Liver (tissue), 9 donors: ENCODE measurements around the gene SYT15B. TPM values are rescaled to one million over a fixed set of nuclear protein-coding genes. Genes with fewer than 3 reads are reported as not detected.
"Not testable (repeated sequence)": the region's sequence is repeated elsewhere in the genome, so short reads cannot be mapped to it uniquely, and the experiment has no call there.

ENCODE experiments used
- DNase-seq: peaks from one replicate; pipeline ENCODE4 v3.0.0-alpha.2; 2017; ENCODE audit warnings: low spot score
- H3K27ac ChIP-seq, 2 donors: one replicate each; pipeline ENCODE4 v1.7.0; 2013; ENCODE audit warnings: inconsistent platforms in 2 of 2, low read length in 2 of 2, control low read depth in 1 of 2, low read depth in 1 of 2, mild to moderate bottlenecking in 1 of 2
- H3K27me3 ChIP-seq, 4 donors: one replicate each; pipeline versions ENCODE4 v1.6.1 to v1.7.0; 2013; ENCODE audit warnings: low read length in 3 of 4, inconsistent platforms in 1 of 4, mild to moderate bottlenecking in 1 of 4, moderate library complexity in 1 of 4; ENCODE audit not compliant: control insufficient read depth in 4 of 4, insufficient read depth in 4 of 4
- H3K36me3 ChIP-seq, 4 donors: one replicate each; pipeline versions ENCODE4 v1.6.1 to v1.7.0; 2013; ENCODE audit warnings: low read length in 3 of 4, mild to moderate bottlenecking in 3 of 4, low read depth in 1 of 4, moderate library complexity in 1 of 4; ENCODE audit not compliant: control insufficient read depth in 4 of 4, insufficient read depth in 3 of 4
- H3K4me1 ChIP-seq, 4 donors: one replicate each; pipeline versions ENCODE4 v1.6.1 to v1.7.0; 2013; ENCODE audit warnings: low read length in 3 of 4, mild to moderate bottlenecking in 3 of 4, moderate library complexity in 1 of 4; ENCODE audit not compliant: control insufficient read depth in 4 of 4, insufficient read depth in 4 of 4
- H3K4me3 ChIP-seq, 3 donors: one replicate each; pipeline versions ENCODE4 v1.6.1 to v1.7.0; 2013; ENCODE audit warnings: low read length in 3 of 3, control low read depth in 1 of 3, low read depth in 1 of 3, mild to moderate bottlenecking in 1 of 3
- H3K9ac ChIP-seq, 2 donors: one replicate each; pipeline ENCODE4 v1.7.0; 2013; ENCODE audit warnings: low read length in 2 of 2, mild to moderate bottlenecking in 2 of 2, moderate library complexity in 2 of 2, control low read depth in 1 of 2, low read depth in 1 of 2
- H3K9me3 ChIP-seq, 4 donors: one replicate each; pipeline versions ENCODE4 v1.6.1 to v1.7.0; 2013; ENCODE audit warnings: low read length in 3 of 4; ENCODE audit not compliant: control insufficient read depth in 4 of 4
- WGBS: extraction: QIAGEN DNeasy Blood & Tissue Kit; methylation state at CpG from one replicate; pipeline ENCODE4 v1.1.7; 2013; 5-methylcytosine and 5-hydroxymethylcytosine counted together
- polyA plus RNA-seq, 2 donors: library from polyadenylated mRNA; stranded (reverse) in 1 of 2; unstranded in 1 of 2; fragments of 200-250 nt in 1 of 2; fragments of >200 nt in 1 of 2; fragmentation: Nextera tagmentation in 1 of 2; extraction: Ambion mirVana in 1 of 2; gene quantifications; one replicate each; pipeline versions ENCODE4 v1.2.1 to v1.2.3, GENCODE V29; 2013 to 2015
- total RNA-seq, 2 donors: library from RNA; depleted of rRNA; stranded (reverse); fragments of >200 nt; gene quantifications; one replicate each; pipeline ENCODE4 v1.2.3, GENCODE V29; 2014
- donor health status: healthy.
- donor health status: healthy.
- donor health status: healthy.
- donor health status: healthy.
- donor health status: healthy.

Gene SYT15B
- total and polyA plus RNA-seq, 4 donors: 0.14 to 2.8 (median 0.41) TPM

GRCh38 chr10:47724119-47724518 is 39.3 kb downstream of the SYT15B start:
- DNase-seq, H3K36me3 ChIP-seq, H3K4me3 ChIP-seq, H3K4me1 ChIP-seq, H3K27ac ChIP-seq, H3K27me3 ChIP-seq, H3K9me3 ChIP-seq, H3K9ac ChIP-seq: not testable (repeated sequence)
- WGBS: 75% methylated on average over 5 of the region's 6 CpGs

- H3K9ac ChIP-seq, DNase-seq, H3K4me1 ChIP-seq, H3K27ac ChIP-seq, H3K36me3 ChIP-seq, H3K27me3 ChIP-seq, H3K9me3 ChIP-seq, H3K4me3 ChIP-seq: not testable (repeated sequence)
- 86% methylated on average over 2 of the region's 3 CpGs for WGBS
These were observed 40.0 kb downstream of the SYT15B start for GRCh38 chr10:47723362-47723761.

- H3K27me3 ChIP-seq, H3K27ac ChIP-seq, H3K9me3 ChIP-seq, DNase-seq, H3K4me1 ChIP-seq, H3K4me3 ChIP-seq, H3K9ac ChIP-seq, H3K36me3 ChIP-seq: not testable (repeated sequence)
- WGBS: 36% methylated on average over 4 of the region's 8 CpGs
These were observed 46.2 kb downstream of the SYT15B start for GRCh38 chr10:47717011-47717769.

Other genes with a start within 250 kb of the SYT15B start
- 10 to 100 TPM in 1 of 2 donors, 1 to 10 TPM in 1; 1.0 to 10.8 TPM for gene AGAP9, start 240.0 kb downstream of the SYT15B start, total RNA-seq
- gene AGAP9, start 240.0 kb downstream of the SYT15B start, polyA plus RNA-seq: 1 to 10 TPM; 3.2 to 3.3 TPM
- not detected for gene NPY4R2, start 155.1 kb upstream of the SYT15B start, total RNA-seq
- not detected for gene NPY4R2, start 155.1 kb upstream of the SYT15B start, polyA plus RNA-seq
- gene FAM25C, start 236.2 kb upstream of the SYT15B start, total RNA-seq: not detected
- gene FAM25C, start 236.2 kb upstream of the SYT15B start, polyA plus RNA-seq: not detected